ENCODE measurements around the gene FAR2.

DNA sequence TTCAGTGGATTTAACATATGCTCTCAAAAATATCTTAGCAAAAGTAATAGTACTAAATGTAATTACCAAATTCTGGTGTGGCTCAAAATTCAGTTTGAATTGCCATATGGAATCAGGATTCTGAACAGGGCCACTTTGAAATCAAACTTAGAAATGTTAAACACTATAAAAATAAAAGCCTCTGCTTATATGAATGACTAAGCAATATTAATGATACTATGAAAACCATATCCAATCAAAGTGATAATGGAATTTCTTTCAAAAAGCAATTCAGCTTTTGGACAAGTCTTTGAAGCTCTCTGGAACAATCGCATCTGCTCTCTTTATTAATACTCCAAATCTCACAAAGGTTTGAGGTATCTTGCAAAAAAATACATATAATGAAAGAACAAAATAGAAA is 180.3 kb downstream of the FAR2 start:
- TF ChIP-seq GATA2 (IDR thresholded peaks at IDR 0.05; ENCODE audit: low read depth, low read length) (no peak), GATA3 (IDR thresholded peaks at IDR 0.05; ENCODE audit: low read depth, low read length) (no peak)
